ENCODE data around the gene DTHD1.

DTHD1 gene

GRCh38 chr4:36348403-36348938 is 67.1 kb downstream of the DTHD1 start:
- DNase-seq (ENCODE audit: low spot score), result no peak

- DNase-seq (ENCODE audit: low spot score), result no peak
Measured at GRCh38 chr4:36349938-36350549, 68.6 kb downstream of the DTHD1 start.

- DNase-seq (ENCODE audit: low spot score), result peak; percentile 2
Measured at GRCh38 chr4:36351082-36351666, 69.8 kb downstream of the DTHD1 start.

- no peak for DNase-seq (ENCODE audit: low spot score)
Measured at GRCh38 chr4:36353998-36354397, 72.6 kb downstream of the DTHD1 start.

GRCh38 chr4:36358173-36358572 is 76.8 kb downstream of the DTHD1 start:
- no peak for DNase-seq (ENCODE audit: low spot score)

GRCh38 chr4:36360755-36361154 is 79.3 kb downstream of the DTHD1 start:
- no peak for DNase-seq (ENCODE audit: low spot score)

- DNase-seq (ENCODE audit: low spot score), result no peak
Measured at GRCh38 chr4:36363024-36363423, 81.6 kb downstream of the DTHD1 start.

- no peak for DNase-seq (ENCODE audit: low spot score)
Measured at GRCh38 chr4:36374836-36375511, 93.6 kb downstream of the DTHD1 start.

GRCh38 chr4:36385951-36386571 is 104.6 kb downstream of the DTHD1 start:
- no peak for DNase-seq (ENCODE audit: low spot score)

GRCh38 chr4:36386691-36387090 is 105.3 kb downstream of the DTHD1 start:
- DNase-seq (ENCODE audit: low spot score), result no peak

GRCh38 chr4:36388710-36389109 is 107.3 kb downstream of the DTHD1 start:
- no peak for DNase-seq (ENCODE audit: low spot score)

GRCh38 chr4:36391411-36391810 is 110.0 kb downstream of the DTHD1 start:
- DNase-seq (ENCODE audit: low spot score), result no peak

GRCh38 chr4:36392024-36392423 is 110.6 kb downstream of the DTHD1 start:
- DNase-seq (ENCODE audit: low spot score), result no peak

- DNase-seq (ENCODE audit: low spot score), result no peak
Measured at GRCh38 chr4:36392916-36393315, 111.5 kb downstream of the DTHD1 start.

All from hematopoietic multipotent progenitor cell treated with erythropoietin and hydrocortisone succinate and interleukin-3 and kit ligand, for 15 days (in vitro differentiated cells).